NCI-H2081 treated with DMSO at 0.1 percent for 48 hours (cell line): Measurements from ENCODE around the gene MERTK.
"Not testable (repeated sequence)": the region's sequence is repeated elsewhere in the genome, so short reads cannot be mapped to it uniquely, and the experiment has no call there.

ENCODE experiments used
- DNase-seq: peaks from one replicate; lab custom pipeline; 2025; lab: John Stamatoyannopoulos, UW

The MERTK gene

GRCh38 chr2:111910609-111911277 is 12.3 kb downstream of the MERTK start:
- DNase-seq, result no peak

DNA sequence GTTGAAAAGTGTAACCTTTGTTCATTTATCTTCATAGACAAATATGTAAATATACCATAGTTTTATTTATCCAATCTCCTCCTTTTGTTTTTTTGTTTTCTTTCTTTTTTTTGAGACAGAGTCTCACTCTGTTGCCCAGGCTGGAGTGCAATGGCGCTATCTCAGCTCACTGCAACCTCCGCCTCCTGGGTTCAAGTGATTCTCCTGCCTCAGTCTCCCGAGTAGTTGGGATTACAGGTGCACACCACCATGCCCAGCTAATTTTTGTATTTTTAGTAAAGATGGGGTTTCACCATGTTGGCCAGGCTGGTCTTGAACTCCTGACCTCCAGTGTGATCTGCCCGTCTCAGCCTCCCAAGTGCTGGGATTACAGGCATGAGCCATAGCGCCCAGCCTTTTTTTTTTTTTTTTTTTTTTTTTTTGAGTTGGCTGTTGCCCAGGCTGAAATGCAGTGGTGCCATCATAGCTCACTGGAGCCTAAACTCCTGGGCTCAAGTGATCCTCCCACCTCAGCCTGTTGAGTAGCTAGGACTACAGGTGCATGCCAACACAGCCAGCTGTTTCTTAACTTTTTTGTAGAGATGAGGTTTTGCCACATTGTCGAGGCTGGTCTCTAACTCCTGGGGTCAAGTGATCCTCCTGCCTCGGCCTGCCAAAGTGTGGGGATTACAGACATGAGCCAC is 13.0 kb downstream of the MERTK start:
- not testable (repeated sequence) for DNase-seq

GRCh38 chr2:111912547-111912946 is 14.1 kb downstream of the MERTK start:
- DNase-seq, result no peak

- no peak for DNase-seq
These were observed 18.7 kb downstream of the MERTK start for GRCh38 chr2:111917106-111917505.

DNA sequence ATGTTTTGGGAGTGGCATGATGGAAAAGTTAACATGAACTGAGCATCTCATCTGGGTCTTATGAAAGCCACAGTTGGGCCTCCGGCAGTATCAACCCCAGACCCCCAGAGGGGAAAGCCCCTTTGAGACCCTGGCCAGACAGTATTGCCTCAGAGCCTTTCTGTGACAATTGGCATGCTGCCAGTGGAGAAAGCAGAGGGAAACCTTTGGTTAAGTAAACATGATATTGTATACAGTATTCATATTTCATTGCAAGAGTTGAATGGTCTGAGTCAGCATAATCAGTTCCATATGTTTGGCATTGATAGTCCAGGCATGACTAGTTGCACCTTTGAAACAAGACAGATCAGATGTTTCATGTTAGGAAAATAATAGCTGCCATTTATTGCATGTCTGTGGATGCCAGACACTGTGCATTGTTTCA is 20.0 kb downstream of the MERTK start:
- no peak for DNase-seq

GRCh38 chr2:111919365-111919764 is 21.0 kb downstream of the MERTK start:
- DNase-seq, result no peak

DNA sequence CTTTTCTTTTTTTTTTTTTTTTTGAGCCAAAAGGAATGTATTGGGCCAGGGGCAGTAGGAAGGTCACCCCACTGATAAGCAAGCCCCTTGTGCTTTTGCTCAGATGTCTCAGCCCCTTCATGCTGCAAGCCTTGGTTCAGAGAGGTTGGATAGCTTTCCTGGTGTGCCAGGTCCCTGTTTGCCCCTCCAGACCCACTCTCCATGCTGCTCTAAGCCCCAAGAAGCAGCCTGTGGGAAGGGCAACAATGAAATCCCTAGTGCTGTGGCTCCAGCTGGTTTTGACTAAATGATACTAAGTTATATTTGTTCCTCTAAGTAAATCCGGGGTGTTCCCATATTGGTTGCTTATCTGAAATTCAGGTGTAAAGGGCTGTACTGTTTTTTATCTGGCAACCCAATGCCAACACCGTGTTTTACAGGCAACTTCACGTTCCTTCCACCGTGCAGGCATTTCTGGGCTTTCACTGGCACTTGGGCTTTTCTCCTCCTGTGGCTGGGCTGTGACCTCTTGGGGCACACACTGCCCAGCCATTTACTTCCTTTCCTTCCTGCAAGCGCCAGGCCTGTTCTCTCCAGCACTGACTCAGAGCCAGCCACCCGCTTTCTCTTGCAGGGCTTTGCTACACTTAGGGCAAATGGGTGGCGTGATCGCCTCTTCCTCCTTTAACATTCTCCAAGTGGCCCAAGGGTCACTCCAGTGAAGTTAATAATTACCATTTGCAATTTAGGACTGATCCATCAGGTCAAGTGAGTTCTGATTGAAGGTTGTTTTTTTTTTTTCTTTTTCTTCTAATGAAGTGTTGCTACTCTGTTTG is 21.6 kb downstream of the MERTK start:
- DNase-seq, result no peak

- no peak for DNase-seq
These were observed 24.9 kb downstream of the MERTK start for GRCh38 chr2:111923276-111923804.

- no peak for DNase-seq
These were observed 26.3 kb downstream of the MERTK start for GRCh38 chr2:111924617-111925107.

DNA sequence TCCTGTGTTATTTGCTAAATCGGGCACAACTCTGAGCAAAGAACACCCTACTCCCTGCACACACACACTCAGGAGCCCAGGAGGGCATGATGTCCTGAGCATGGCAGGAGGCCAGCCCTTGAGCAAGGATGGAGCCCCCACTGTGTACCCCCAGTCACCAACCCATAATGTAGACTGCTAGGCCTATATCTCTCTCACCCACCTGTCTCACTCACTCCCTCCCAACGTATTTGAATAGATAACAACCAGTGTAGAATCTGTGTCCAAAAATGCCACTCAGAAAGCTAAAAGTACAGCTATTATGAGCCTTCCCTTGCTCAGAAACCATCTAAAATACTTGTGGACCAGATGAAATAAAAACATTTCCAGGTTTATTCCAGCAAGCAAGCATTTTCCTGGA is 29.3 kb downstream of the MERTK start:
- no peak for DNase-seq

DNA sequence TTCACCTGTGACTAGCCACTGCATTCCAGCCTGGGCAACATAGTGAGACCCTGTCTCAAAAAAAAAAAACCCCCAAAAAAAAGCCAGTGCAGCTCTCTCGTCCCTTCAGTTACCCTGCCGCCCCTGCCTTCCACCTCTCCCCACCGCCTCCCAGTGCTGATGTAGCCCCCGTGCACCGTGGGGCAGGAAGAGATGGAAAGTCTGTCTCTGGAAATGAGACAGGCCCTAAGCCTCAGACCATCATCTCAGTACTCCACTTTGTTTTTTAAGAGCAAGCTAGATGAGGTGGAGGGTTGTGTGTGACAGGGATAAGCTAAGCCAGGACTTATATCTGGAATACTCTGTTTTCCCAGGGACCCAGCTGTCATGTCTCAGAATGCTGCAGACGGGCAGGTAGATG is 32.0 kb downstream of the MERTK start:
- no peak for DNase-seq

GRCh38 chr2:111930875-111931274 is 32.5 kb downstream of the MERTK start:
- no peak for DNase-seq

DNA sequence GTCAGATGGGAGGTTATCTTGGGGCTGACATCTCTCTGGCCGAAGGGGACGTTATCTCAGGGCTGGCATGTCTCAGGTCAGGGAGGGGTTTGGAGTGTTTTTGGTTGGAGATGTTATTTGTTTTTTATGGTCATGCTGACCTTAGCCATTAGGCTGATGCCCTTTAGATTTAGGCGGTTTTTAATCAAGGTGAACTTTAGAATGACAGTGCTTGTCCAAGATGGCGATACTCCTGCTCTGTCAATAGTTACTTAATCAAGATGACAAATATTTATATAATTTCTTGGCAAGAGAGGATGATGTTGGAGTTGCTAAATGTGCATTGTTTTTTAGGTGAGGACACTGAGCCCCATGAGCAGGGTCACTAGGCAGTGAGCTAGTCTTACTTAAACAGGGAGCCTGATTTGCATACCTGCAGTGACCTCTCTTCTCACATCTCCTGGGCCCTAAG is 34.5 kb downstream of the MERTK start:
- DNase-seq, result no peak

DNA sequence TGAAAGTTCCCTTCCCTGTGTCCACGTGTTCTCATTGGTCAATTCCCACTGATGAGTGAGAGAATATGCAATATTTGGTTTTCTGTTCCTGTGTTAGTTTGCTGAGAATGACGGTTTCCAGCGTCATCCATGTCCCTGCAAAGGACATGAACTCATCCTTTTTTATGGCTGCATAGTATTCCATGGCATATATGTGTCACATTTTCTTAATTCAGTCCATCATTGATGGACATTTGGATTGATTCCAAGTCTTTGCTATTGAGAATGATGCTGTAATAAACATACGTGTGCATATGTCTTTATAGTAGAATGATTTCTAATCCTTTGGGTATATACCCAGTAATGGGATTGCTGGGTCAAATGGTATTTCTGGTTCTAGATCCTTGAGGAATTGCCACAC is 35.5 kb downstream of the MERTK start:
- DNase-seq, result not testable (repeated sequence)

GRCh38 chr2:111936881-111937280 is 38.5 kb downstream of the MERTK start:
- no peak for DNase-seq

- DNase-seq, result no peak
These were observed 40.0 kb downstream of the MERTK start for GRCh38 chr2:111938392-111938791.

DNA sequence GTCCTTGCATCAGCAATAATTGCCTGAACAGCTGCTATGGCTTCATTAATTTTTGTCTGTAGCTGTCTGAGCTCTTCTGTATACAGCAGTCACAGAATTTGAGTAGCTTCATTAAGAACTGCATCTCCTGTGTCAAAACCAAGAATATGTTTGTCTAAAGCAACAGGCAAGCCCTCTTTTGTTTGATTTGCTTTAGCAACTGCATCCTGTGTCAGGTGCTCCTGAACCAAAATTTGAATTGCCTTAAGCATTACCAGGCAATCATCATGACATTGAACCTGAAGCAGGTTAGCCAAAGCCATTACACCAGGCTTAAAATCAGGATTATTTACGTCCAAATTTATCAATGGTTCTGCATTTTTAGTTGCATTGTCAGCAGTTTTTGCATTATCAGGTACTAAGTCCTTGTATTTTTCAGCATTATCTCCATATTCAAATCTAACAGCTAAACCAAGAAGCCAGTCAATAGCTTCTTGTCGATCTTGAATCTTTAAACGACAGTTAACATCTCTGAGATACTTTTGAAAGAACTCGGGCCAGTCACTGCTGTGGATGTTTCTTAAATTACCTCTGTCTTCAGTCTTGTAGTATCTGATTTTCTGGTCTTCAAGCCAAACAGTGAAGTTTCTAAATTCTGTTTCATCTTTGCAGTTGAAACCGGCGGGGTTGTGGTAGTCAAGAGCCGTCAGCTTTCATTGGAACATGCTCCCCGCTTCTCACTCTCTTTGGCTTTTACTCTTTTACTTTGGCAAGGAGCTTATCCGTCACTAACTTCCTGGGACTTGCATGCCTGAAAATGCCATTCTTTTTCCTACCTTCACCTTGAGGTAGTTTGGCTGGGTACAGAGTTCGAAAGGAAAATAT is 42.2 kb downstream of the MERTK start:
- DNase-seq, result no peak

GRCh38 chr2:111941531-111941930 is 43.1 kb downstream of the MERTK start:
- no peak for DNase-seq

DNA sequence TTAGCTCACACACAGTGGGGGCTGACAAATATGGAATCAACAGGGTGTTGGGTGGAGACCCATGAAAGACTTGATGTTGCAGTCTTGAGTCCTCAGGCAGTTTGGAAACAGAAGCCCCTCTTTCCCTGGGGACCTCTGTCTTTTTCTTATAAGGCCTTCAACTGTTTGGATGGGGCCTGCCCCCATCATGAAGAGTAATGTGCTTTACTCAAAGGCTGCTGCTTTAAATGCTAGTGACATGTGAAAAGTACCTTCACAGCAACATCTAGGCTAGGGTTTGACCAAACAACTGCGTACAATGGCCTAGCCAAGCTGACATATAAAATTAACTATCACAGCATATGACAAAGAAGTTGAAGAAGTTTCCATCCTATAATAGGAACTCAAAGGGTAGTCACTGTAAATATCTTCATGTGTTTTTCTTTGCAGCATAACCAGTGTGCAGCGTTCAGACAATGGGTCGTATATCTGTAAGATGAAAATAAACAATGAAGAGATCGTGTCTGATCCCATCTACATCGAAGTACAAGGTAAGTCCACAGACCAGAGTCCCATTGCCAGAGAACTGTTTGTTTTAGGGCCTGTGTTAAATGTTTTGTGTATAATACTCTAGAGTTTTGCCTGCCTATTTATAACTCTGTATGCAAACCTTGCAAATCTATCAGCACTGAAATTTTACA is 46.3 kb downstream of the MERTK start:
- DNase-seq, result no peak

DNA sequence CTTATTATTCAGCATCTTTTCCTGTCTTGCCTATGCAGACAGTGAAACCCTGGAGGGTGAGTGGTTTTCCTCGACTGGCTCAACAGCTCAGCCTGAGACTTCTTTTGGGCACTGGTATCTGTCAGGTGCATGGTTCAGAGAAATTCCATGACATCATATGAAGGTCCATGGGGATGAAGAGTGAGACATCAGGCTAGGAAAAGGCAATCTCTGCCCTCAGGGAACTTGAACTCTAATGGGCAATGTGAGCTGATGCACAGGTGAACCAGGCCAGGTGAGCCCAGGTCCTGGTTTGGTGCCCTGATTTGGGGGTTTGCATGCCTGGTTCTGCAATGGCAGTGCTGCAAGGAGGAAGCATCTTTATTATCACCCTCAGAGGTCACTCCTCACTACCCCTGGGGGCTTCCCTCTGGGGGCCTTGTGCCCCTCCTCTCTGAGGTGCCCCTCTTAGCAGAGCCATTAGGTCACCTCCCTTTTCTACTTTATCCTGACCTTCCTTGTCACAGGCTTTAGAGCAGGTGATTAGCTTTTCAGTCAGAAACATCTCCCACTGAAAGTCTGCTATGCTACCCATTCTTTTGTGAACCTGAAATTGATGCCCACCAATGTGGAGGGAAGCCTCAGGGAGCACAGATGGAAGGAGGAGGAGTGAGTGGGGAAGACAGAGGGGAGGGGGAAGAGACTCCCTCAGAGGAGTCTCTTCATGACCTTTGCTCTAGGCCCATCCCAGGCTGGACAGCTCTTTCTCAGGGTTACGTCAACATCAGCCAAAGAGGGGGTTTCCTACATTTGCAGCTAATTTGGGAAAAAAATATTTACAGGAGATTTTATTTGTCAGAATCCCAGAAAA is 47.3 kb downstream of the MERTK start:
- no peak for DNase-seq
